Measurements from ENCODE around the gene TAGLN. TPM values are rescaled to one million over a fixed set of nuclear protein-coding genes. Genes with fewer than 3 reads are reported as not detected.

TAGLN gene
- total RNA-seq = 1,000 to 10,000 TPM in 3 of 4 donors, 100 to 1,000 TPM in 1; 899 to 4,235 (median 1,393) TPM

DNA sequence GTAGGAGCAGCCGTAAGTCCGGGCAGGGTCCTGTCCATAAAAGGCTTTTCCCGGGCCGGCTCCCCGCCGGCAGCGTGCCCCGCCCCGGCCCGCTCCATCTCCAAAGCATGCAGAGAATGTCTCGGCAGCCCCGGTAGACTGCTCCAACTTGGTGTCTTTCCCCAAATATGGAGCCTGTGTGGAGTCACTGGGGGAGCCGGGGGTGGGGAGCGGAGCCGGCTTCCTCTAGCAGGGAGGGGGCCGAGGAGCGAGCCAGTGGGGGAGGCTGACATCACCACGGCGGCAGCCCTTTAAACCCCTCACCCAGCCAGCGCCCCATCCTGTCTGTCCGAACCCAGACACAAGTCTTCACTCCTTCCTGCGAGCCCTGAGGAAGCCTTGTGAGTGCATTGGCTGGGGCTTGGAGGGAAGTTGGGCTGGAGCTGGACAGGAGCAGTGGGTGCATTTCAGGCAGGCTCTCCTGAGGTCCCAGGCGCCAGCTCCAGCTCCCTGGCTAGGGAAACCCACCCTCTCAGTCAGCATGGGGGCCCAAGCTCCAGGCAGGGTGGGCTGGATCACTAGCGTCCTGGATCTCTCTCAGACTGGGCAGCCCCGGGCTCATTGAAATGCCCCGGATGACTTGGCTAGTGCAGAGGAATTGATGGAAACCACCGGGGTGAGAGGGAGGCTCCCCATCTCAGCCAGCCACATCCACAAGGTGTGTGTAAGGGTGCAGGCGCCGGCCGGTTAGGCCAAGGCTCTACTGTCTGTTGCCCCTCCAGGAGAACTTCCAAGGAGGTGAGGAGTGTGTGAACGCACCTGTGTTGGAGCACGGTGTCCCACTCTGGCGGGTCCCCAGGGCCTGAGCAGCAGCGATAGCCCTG lies at the start of gene TAGLN:
Gene TAGLN, plus strand, starts transcription at position 318 of the 863 bp plus-strand sequence. CDS start 3,644 bp downstream, outside the sequence.
- Histone ChIP-seq H3K36me3 (peaks cover 0 to 1% (median 0%) of the 10 kb centered on the region in 4 donors), H3K4me1 (peaks cover 11 to 43% (median 25%) of the 10 kb centered on the region in 4 donors), H3K27me3 (no peaks in the 10 kb centered on the region), H3K4me3 (peak within 1 kb of the TSS; percentile 34 to 55 (median 45)), H3K27ac (peak within 1 kb of the TSS; percentile 84 to 96 (median 88)), H3K9me3 (no peaks in the 10 kb centered on the region)
- in situ Hi-C loops (cut with MboI; ENCODE audit: low pct_ligation_motif_present in 1 of 4, low pct_unique_long_range_greater_than_20kb in 1 of 4, low sequenced_read_pairs in 3 of 4) (no loop called here), intact Hi-C loops (cut with DNase I; ENCODE audit: low total_unique reads) (no loop called here)
- TF ChIP-seq POLR2AphosphoS5 (IDR thresholded peaks at IDR 0.05) (peak; percentile 87 to 95 (median 91)), POLR2A (IDR thresholded peaks at IDR 0.05) (peak; percentile 76)
- TF ChIP-seq, protein P1, sequence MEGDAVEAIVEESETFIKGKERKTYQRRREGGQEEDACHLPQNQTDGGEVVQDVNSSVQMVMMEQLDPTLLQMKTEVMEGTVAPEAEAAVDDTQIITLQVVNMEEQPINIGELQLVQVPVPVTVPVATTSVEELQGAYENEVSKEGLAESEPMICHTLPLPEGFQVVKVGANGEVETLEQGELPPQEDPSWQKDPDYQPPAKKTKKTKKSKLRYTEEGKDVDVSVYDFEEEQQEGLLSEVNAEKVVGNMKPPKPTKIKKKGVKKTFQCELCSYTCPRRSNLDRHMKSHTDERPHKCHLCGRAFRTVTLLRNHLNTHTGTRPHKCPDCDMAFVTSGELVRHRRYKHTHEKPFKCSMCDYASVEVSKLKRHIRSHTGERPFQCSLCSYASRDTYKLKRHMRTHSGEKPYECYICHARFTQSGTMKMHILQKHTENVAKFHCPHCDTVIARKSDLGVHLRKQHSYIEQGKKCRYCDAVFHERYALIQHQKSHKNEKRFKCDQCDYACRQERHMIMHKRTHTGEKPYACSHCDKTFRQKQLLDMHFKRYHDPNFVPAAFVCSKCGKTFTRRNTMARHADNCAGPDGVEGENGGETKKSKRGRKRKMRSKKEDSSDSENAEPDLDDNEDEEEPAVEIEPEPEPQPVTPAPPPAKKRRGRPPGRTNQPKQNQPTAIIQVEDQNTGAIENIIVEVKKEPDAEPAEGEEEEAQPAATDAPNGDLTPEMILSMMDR (IDR thresholded peaks at IDR 0.05) = no peak
- DNase-seq = peak; percentile 76
- WGBS, 2 donors (ENCODE audit: low coverage in 1 of 2) = 43% methylated on average over 33 of the region's 34 CpGs; no CpG with 5 or more reads in 1 of the 2 donors

DNA sequence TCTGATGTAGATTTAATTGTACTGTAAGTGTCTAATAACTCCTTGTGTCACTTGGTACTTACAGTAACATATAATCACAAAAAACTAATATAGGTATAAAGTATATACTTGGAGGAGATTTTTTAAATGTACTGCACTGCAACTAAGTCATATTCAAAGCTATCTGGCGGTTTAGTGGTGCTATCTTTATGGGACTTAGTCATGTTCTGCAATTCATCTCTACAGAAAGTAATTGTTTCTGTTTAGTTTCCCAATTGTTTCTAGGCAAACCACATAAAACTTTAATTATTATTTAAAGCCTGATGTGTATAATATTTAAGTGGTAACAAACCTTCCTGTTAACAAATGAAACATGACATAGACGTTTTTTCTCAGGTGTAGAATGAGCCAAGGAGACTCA lies 47.1 kb upstream of the TAGLN start:
- H3K27ac ChIP-seq = no peak overlapping the region
- H3K36me3 ChIP-seq = peaks cover 0 to 12% (median 4%) of the 10 kb centered on the region in 4 donors
- no peaks in the 10 kb centered on the region for H3K27me3 ChIP-seq
- DNase-seq = no peak
- 41 to 48% methylated on average over 2 of the region's 2 CpGs for WGBS, 2 donors (ENCODE audit: low coverage in 1 of 2)
- in situ Hi-C loops (cut with MboI; ENCODE audit: low pct_ligation_motif_present in 1 of 4, low pct_unique_long_range_greater_than_20kb in 1 of 4, low sequenced_read_pairs in 3 of 4) = no loop called here
- TF ChIP-seq POLR2AphosphoS5 (IDR thresholded peaks at IDR 0.05) = no peak
- H3K9me3 ChIP-seq = no peaks in the 10 kb centered on the region
- H3K4me1 ChIP-seq = peaks cover 10 to 49% (median 19%) of the 10 kb centered on the region in 4 donors
- H3K4me3 ChIP-seq = no peak overlapping the region
- intact Hi-C loops (cut with DNase I; ENCODE audit: low total_unique reads) = no loop called here

DNA sequence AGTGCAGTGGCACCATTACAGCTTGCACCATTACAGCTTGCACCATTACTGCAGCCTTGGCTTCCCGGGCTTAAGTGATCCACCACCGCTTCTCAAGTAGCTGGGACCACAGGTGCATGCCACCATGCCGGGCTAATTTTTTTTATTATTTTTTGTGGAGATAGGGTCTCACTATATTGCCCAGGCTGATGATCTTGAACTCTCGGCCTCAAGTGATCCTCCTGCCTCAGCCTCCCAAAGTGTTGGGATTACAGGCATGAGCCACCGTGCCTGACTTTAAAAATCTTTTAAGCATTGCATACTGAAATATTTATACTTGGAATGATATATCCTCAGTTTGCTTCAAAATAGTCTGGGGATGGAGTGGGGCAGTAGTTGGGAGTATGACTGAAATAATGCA lies 44.7 kb upstream of the TAGLN start:
- 97 to 98% methylated on average over 5 of the region's 5 CpGs for WGBS, 2 donors (ENCODE audit: low coverage in 1 of 2)
- intact Hi-C loops (cut with DNase I; ENCODE audit: low total_unique reads) = no loop called here
- Histone ChIP-seq H3K36me3 (peaks cover 0 to 12% (median 2%) of the 10 kb centered on the region in 4 donors), H3K27ac (no peak overlapping the region), H3K4me3 (no peak overlapping the region), H3K9me3 (no peaks in the 10 kb centered on the region), H3K4me1 (peaks cover 2 to 33% (median 13%) of the 10 kb centered on the region in 4 donors), H3K27me3 (no peaks in the 10 kb centered on the region)
- no peak for DNase-seq
- TF ChIP-seq POLR2AphosphoS5 (IDR thresholded peaks at IDR 0.05) = no peak
- TF ChIP-seq EP300 (IDR thresholded peaks at IDR 0.05; ENCODE audit: low read depth) = no peak
- no peak for TF ChIP-seq POLR2A (IDR thresholded peaks at IDR 0.05)
- TF ChIP-seq, protein P1 (IDR thresholded peaks at IDR 0.05) = no peak
- in situ Hi-C loops (cut with MboI; ENCODE audit: low pct_ligation_motif_present in 1 of 4, low pct_unique_long_range_greater_than_20kb in 1 of 4, low sequenced_read_pairs in 3 of 4) = no loop called here

DNA sequence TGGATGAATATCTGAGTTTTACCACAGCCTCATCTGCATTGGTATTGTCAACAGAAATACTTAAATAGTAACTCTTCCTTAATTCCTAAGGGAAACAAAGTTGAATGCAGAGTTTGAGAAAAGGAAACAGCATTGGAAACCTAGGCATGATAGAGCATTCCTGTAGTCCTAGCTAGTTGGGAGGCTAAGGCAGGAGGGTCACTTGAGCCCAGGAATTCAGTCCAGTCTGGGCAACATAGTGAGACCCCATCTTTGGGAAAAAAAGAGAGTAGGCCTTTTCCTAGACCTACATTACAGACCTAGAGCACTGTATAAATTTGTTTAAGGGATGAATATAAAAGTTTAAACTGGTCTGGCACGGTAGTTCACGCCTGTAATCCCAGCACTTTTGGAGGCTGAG lies 41.7 kb upstream of the TAGLN start:
- DNase-seq = no peak
- Histone ChIP-seq H3K4me1 (peaks cover 0 to 28% (median 3%) of the 10 kb centered on the region in 4 donors), H3K27ac (no peak overlapping the region), H3K4me3 (no peak overlapping the region), H3K36me3 (peaks cover 0 to 29% (median 13%) of the 10 kb centered on the region in 4 donors), H3K27me3 (no peaks in the 10 kb centered on the region), H3K9me3 (no peaks in the 10 kb centered on the region)
- in situ Hi-C loops (cut with MboI; ENCODE audit: low pct_ligation_motif_present in 1 of 4, low pct_unique_long_range_greater_than_20kb in 1 of 4, low sequenced_read_pairs in 3 of 4) = no loop called here
- WGBS, 2 donors (ENCODE audit: low coverage in 1 of 2) = 92% methylated on average over 2 of the region's 2 CpGs; no CpG with 5 or more reads in 1 of the 2 donors
- TF ChIP-seq EP300 (IDR thresholded peaks at IDR 0.05; ENCODE audit: low read depth) = no peak
- TF ChIP-seq POLR2A (IDR thresholded peaks at IDR 0.05) = no peak
- TF ChIP-seq POLR2AphosphoS5 (IDR thresholded peaks at IDR 0.05) = no peak
- TF ChIP-seq, protein P1 (IDR thresholded peaks at IDR 0.05) = no peak
- intact Hi-C loops (cut with DNase I; ENCODE audit: low total_unique reads) = no loop called here
